Natural killer cell (primary cell): Measurements from ENCODE around the gene BICDL1. TPM values are rescaled to one million over a fixed set of nuclear protein-coding genes. Genes with fewer than 3 reads are reported as not detected.

Source experiments
- ATAC-seq, 3 donors: fragments of 150-1000 bp in 2 of 3; fragments of 200-7000 bp in 1 of 3; cut with Tn5 transposase; 1 replicate in 1 of 3; 2 replicates in 2 of 3; pipeline ENCODE4 v1.10.0; 2021; ENCODE audit warnings: mild to moderate bottlenecking in 2 of 3, moderate library complexity in 2 of 3
- DNase-seq, 2 donors: peaks; one replicate each; pipeline versions ENCODE4 v3.0.0 to v3.0.0-alpha.2; 2013 to 2021; ENCODE audit warnings: mixed read lengths in 1 of 2
- H3K27ac ChIP-seq: one replicate; pipeline ENCODE4 v1.5.1; 2013; ENCODE audit warnings: mild to moderate bottlenecking, low read length
- H3K27me3 ChIP-seq: one replicate; pipeline ENCODE4 v1.6.1; 2013; ENCODE audit warnings: low read length; ENCODE audit not compliant: control insufficient read depth, insufficient read depth
- H3K36me3 ChIP-seq: one replicate; pipeline ENCODE4 v1.6.1; 2013; ENCODE audit warnings: low read length; ENCODE audit not compliant: control insufficient read depth, insufficient read depth
- H3K4me1 ChIP-seq: one replicate; pipeline ENCODE4 v1.6.1; 2013; ENCODE audit warnings: low read length; ENCODE audit not compliant: control insufficient read depth, insufficient read depth
- H3K4me3 ChIP-seq: one replicate; pipeline ENCODE4 v1.5.1; 2013; ENCODE audit warnings: low read length
- H3K9me3 ChIP-seq: one replicate; pipeline ENCODE4 v1.6.1; 2013; ENCODE audit warnings: low read length; ENCODE audit not compliant: control insufficient read depth, insufficient read depth
- H3K27ac Mint-ChIP-seq, 2 donors: one replicate each; pipeline ENCODE4 v1.8.0; 2022; ENCODE audit warnings: mild to moderate bottlenecking in 2 of 2, mixed read lengths in 2 of 2, moderate library complexity in 1 of 2
- H3K27me3 Mint-ChIP-seq, 2 donors: one replicate each; pipeline ENCODE4 v1.8.0; 2022; ENCODE audit warnings: low read depth in 2 of 2, mixed read lengths in 2 of 2
- H3K36me3 Mint-ChIP-seq: one replicate; pipeline ENCODE4 v1.8.0; 2022; ENCODE audit warnings: mixed read lengths
- H3K4me1 Mint-ChIP-seq, 2 donors: one replicate each; pipeline ENCODE4 v1.8.0; 2022; ENCODE audit warnings: mixed read lengths in 2 of 2
- H3K4me3 Mint-ChIP-seq: one replicate; pipeline ENCODE4 v1.8.0; 2022; ENCODE audit warnings: mild to moderate bottlenecking, moderate library complexity, mixed read lengths
- H3K9me3 Mint-ChIP-seq, 2 donors: one replicate each; pipeline ENCODE4 v1.8.0; 2022; ENCODE audit warnings: mixed read lengths in 2 of 2
- WGBS: methylation state at CpG from one replicate; pipeline ENCODE4 v1.1.7; 2013; ENCODE audit warnings: missing lambda C conversion rate; ENCODE audit not compliant: insufficient coverage; 5-methylcytosine and 5-hydroxymethylcytosine counted together
- intact Hi-C: fragments of 100-400 bp; cut with micrococcal nuclease; formaldehyde crosslinking; loops from one replicate; pipeline ENCODE4 v1.14.2; 2022
- total RNA-seq, 4 donors: library from RNA; stranded (reverse); fragments of 120-200 nt in 1 of 4; gene quantifications; one replicate each; pipeline versions ENCODE4 v1.2.3 to v1.2.4, GENCODE V29; 2013 to 2022
- TF ChIP-seq, protein P1 (sequence below): fragments of 200-600 bp; IDR thresholded peaks from one replicate; pipeline ENCODE4 v1.8.0; 2022; ENCODE audit warnings: antibody characterized with exemption

Gene BICDL1
- total RNA-seq, 3 donors from 2014 or later (not counting 1 experiment from before 2014, with no cell fraction given), result 29.3 to 37.1 (median 34.3) TPM

DNA sequence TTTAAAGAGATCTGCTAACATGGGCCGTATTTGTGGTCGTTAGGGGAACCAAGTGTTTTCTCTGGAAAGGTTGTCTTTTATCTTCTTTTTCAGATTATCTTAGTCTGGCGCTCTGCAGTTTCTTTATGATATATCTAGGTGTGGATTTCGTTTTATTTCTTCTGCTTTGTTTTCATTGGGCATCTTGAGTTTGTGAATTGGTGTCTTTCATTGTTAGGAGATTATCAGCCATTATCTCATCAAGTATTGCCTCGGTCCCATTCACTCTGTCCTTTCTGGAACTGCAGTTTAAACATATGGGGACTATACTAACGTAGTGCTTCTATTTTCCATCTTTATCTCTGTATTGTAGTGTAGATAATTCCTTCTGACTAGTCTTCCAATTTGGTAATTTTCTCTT lies 60.4 kb downstream of the BICDL1 start:
- H3K27ac ChIP-seq, result no peak overlapping the region
- no peak for ATAC-seq
- WGBS, result 94% methylated on average over 5 of the region's 6 CpGs

DNA sequence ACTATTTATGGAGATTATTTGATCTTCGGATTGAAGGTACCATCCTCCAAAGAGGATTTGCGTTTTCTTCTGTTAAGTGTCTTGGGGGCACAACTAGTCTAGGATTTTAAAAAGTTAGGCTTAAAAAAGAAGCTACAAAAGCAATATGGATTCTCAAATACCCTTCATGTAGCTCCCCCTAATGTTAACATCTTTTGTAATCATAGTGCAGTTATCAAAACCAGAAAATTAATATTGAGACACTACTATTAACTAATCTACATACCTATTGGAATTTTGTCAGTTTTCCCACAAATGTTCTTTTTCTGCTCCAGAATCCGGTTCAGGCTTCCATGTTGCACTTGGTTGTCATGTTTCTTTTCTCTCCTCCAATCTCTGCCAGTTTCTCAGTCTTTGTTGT lies 62.5 kb downstream of the BICDL1 start:
- no peaks in the 10 kb centered on the region for H3K36me3 ChIP-seq
- H3K4me3 ChIP-seq, result no peak overlapping the region
- no peaks in the 10 kb centered on the region for H3K9me3 ChIP-seq
- H3K27me3 Mint-ChIP-seq, result no peaks in the 10 kb centered on the region
- H3K4me1 Mint-ChIP-seq, result peaks cover 15% of the 10 kb centered on the region in 2 donors
- H3K27ac Mint-ChIP-seq, result no peak overlapping the region
- no peaks in the 10 kb centered on the region for H3K27me3 ChIP-seq
- no peaks in the 10 kb centered on the region for H3K36me3 Mint-ChIP-seq
- 100% methylated on average over 1 of the region's 3 CpGs for WGBS
- no peak overlapping the region for H3K4me3 Mint-ChIP-seq
- no peak for DNase-seq
- peaks cover 3% of the 10 kb centered on the region for H3K4me1 ChIP-seq
- no peak overlapping the region for H3K27ac ChIP-seq
- ATAC-seq, result no peak
- TF ChIP-seq, protein P1, sequence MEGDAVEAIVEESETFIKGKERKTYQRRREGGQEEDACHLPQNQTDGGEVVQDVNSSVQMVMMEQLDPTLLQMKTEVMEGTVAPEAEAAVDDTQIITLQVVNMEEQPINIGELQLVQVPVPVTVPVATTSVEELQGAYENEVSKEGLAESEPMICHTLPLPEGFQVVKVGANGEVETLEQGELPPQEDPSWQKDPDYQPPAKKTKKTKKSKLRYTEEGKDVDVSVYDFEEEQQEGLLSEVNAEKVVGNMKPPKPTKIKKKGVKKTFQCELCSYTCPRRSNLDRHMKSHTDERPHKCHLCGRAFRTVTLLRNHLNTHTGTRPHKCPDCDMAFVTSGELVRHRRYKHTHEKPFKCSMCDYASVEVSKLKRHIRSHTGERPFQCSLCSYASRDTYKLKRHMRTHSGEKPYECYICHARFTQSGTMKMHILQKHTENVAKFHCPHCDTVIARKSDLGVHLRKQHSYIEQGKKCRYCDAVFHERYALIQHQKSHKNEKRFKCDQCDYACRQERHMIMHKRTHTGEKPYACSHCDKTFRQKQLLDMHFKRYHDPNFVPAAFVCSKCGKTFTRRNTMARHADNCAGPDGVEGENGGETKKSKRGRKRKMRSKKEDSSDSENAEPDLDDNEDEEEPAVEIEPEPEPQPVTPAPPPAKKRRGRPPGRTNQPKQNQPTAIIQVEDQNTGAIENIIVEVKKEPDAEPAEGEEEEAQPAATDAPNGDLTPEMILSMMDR, result no peak
- intact Hi-C loops, result no loop called here
- peaks cover 0 to 2% of the 10 kb centered on the region in 2 donors for H3K9me3 Mint-ChIP-seq

More for the DNA sequence above, 60.4 kb downstream of the BICDL1 start:
- no peaks in the 10 kb centered on the region for H3K36me3 ChIP-seq
- intact Hi-C loops, result no loop called here
- Mint-ChIP-seq H3K27ac (peak overlapping the region in 1 of 2 donors; percentile 74), H3K27me3 (no peaks in the 10 kb centered on the region), H3K9me3 (peaks cover 0 to 2% of the 10 kb centered on the region in 2 donors), H3K4me3 (no peak overlapping the region), H3K36me3 (no peaks in the 10 kb centered on the region), H3K4me1 (peaks cover 15% of the 10 kb centered on the region in 2 donors)
- DNase-seq, result no peak
- H3K4me1 ChIP-seq, result peaks cover 3% of the 10 kb centered on the region
- H3K9me3 ChIP-seq, result no peaks in the 10 kb centered on the region
- TF ChIP-seq, protein P1, result no peak
- H3K4me3 ChIP-seq, result no peak overlapping the region
- H3K27me3 ChIP-seq, result no peaks in the 10 kb centered on the region

DNA sequence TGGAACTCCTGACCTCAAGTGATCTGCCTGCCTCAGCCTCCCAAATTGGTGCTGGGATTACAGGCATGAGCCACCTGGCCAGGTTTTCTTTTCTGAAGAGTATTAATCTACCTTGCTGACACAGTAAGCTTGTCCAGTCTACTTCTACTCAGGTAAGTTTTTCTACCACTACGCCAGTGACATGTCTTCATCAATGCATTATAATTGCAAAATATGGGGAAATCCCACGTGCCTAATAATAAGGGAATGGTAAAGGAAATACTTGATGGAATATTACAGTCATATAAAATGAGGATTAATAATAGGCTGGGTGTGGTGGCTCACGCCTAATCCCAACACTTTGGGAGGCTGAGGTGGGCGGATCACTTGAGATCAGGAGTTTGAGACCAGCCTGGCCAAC lies 65.3 kb downstream of the BICDL1 start:
- Histone ChIP-seq H3K27me3 (no peaks in the 10 kb centered on the region), H3K36me3 (no peaks in the 10 kb centered on the region), H3K9me3 (no peaks in the 10 kb centered on the region), H3K4me3 (no peak overlapping the region), H3K27ac (no peak overlapping the region), H3K4me1 (no peaks in the 10 kb centered on the region)
- H3K36me3 Mint-ChIP-seq, result no peaks in the 10 kb centered on the region
- no peak for ATAC-seq
- TF ChIP-seq, protein P1, result no peak
- no peaks in the 10 kb centered on the region for H3K27me3 Mint-ChIP-seq
- no peak for DNase-seq
- peaks cover 0 to 2% of the 10 kb centered on the region in 2 donors for H3K9me3 Mint-ChIP-seq
- no peak overlapping the region for H3K4me3 Mint-ChIP-seq
- intact Hi-C loops, result no loop called here
- no peaks in the 10 kb centered on the region for H3K4me1 Mint-ChIP-seq
- H3K27ac Mint-ChIP-seq, result no peak overlapping the region
- 100% methylated on average over 4 of the region's 4 CpGs for WGBS
